GM12878 (cell line): ENCODE measurements around the gene CD82. TPM values are rescaled to one million over a fixed set of nuclear protein-coding genes. Genes with fewer than 3 reads are reported as not detected.

ENCODE experiments used
- ATAC-seq: fragments of 200-7000 bp; cut with Tn5 transposase; 3 replicates; pipeline ENCODE4 v1.9.1; 2020; ENCODE audit warnings: mild to moderate bottlenecking, moderate library complexity
- BruUV-seq: library from RNA; stranded (reverse); fragments of 400-500 nt; replicated peaks from 2 replicates; lab custom pipeline; 2021; lab: Mats Ljungman, UMichigan
- CTCF ChIA-PET: fragments of 300-600 bp; sonication (Branson Sonifier 250); formaldehyde crosslinking; extraction: SDS; loops from one replicate; lab custom pipeline; 2021; ENCODE audit warnings: inconsistent platforms; lab: Yijun Ruan, JAX
- POLR2A ChIA-PET: fragments of 350-600 bp; formaldehyde crosslinking; extraction: SDS; loops from one replicate; lab custom pipeline; 2021; ENCODE audit warnings: inconsistent platforms; lab: Charles Lee
- RAD21 ChIA-PET: fragments of 300-600 bp; sonication (Branson Sonifier 250); formaldehyde crosslinking; loops from one replicate; lab custom pipeline; 2023; ENCODE audit warnings: antibody characterized with exemption; ENCODE audit not compliant: unreplicated experiment; lab: Charles Lee
- SMC1A ChIA-PET: fragments of 300-600 bp; sonication (Branson Sonifier 250); formaldehyde crosslinking; loops from one replicate; lab custom pipeline; 2023; ENCODE audit not compliant: unreplicated experiment, uncharacterized antibody; lab: Charles Lee
- DNase-seq: peaks from one replicate; pipeline ENCODE4 v3.0.0-alpha.2; 2011; ENCODE audit warnings: low read depth, low spot score
- FAIRE-seq: peaks from 3 replicates; lab custom pipeline; 2011; peaks lifted over from hg19 to GRCh38; lab: Jason Lieb, UNC
- H2AFZ ChIP-seq: 2 replicates; pipeline ENCODE4 v1.6.0; 2011; ENCODE audit warnings: low read depth, low read length, control low read depth; ENCODE audit not compliant: control insufficient read depth
- H3K27ac ChIP-seq: 2 replicates; pipeline ENCODE4 v1.5.1; 2011; ENCODE audit warnings: control low read depth; ENCODE audit not compliant: control insufficient read depth, insufficient read depth
- H3K27me3 ChIP-seq, 2 experiments: replicated peaks in 1 of 2; 2 replicates each; pipeline versions ENCODE4 v1.6.0 to v1.6.1; 2011; ENCODE audit warnings: low read length in 1 of 2; ENCODE audit not compliant: control insufficient read depth in 2 of 2, insufficient read depth in 2 of 2
- H3K36me3 ChIP-seq, 2 experiments: 2 replicates each; pipeline ENCODE4 v1.5.1; 2011; ENCODE audit warnings: low read length in 1 of 2; ENCODE audit not compliant: control insufficient read depth in 2 of 2, insufficient read depth in 2 of 2
- H3K4me1 ChIP-seq: 2 replicates; pipeline ENCODE4 v1.6.1; 2011; ENCODE audit warnings: mild to moderate bottlenecking, low read length, moderate library complexity, mixed read lengths; ENCODE audit not compliant: control insufficient read depth, insufficient read depth
- H3K4me2 ChIP-seq: 2 replicates; pipeline ENCODE4 v1.6.0; 2011; ENCODE audit warnings: control low read depth; ENCODE audit not compliant: control insufficient read depth, insufficient read depth
- H3K4me3 ChIP-seq: fragments of 200-600 bp; sonication (generic); 2 replicates; pipeline ENCODE4 v1.5.1; 2016
- H3K79me2 ChIP-seq: 2 replicates; pipeline ENCODE4 v1.6.0; 2011; ENCODE audit warnings: low read length; ENCODE audit not compliant: control insufficient read depth, insufficient read depth
- H3K9ac ChIP-seq: 2 replicates; pipeline ENCODE4 v1.8.0; 2011; ENCODE audit warnings: low read length, control low read depth, mixed read lengths; ENCODE audit not compliant: control insufficient read depth, insufficient read depth
- H3K9me3 ChIP-seq: replicated peaks from 3 replicates; pipeline ENCODE4 v1.5.1; 2011; ENCODE audit warnings: mild to moderate bottlenecking, low read length; ENCODE audit not compliant: control insufficient read depth, insufficient read depth
- H4K20me1 ChIP-seq: 2 replicates; pipeline ENCODE4 v1.6.0; 2011; ENCODE audit not compliant: control insufficient read depth, insufficient read depth
- CHD1 ChIP-seq: IDR thresholded peaks from 2 replicates; pipeline ENCODE4 v1.6.1; 2012; ENCODE audit warnings: low read depth, low read length, improper control_type of control experiment
- EED ChIP-seq: sonication (generic); IDR thresholded peaks from 2 replicates; pipeline ENCODE4 v1.6.1; 2016; ENCODE audit warnings: antibody characterized with exemption, low read depth
- EP300 ChIP-seq, 2 experiments: fragments of 150-350 bp in 1 of 2; IDR thresholded peaks; 2 replicates each; pipeline ENCODE4 v1.6.1; 2011 to 2012; ENCODE audit warnings: low read depth in 2 of 2, low read length in 2 of 2, borderline replicate concordance in 1 of 2, improper control_type of control experiment in 1 of 2, inconsistent platforms in 1 of 2; ENCODE audit not compliant: control insufficient read depth in 1 of 2
- ESRRA ChIP-seq: IDR thresholded peaks from 2 replicates; pipeline ENCODE4 v1.6.1; 2012; ENCODE audit warnings: mild to moderate bottlenecking, low read length, improper control_type of control experiment
- IKZF2 ChIP-seq, 2 experiments: fragments of 450-650 bp; IDR thresholded peaks; 2 replicates each; pipeline ENCODE4 v1.6.1; 2017; ENCODE audit warnings: mild to moderate bottlenecking in 2 of 2, moderate library complexity in 2 of 2
- MEF2B ChIP-seq: fragments of 450-650 bp; IDR thresholded peaks from 2 replicates; pipeline ENCODE4 v1.6.1; 2018; ENCODE audit warnings: mild to moderate bottlenecking, moderate library complexity; ENCODE audit not compliant: partially characterized antibody, poor library complexity, severe bottlenecking
- RCOR1 ChIP-seq: conservative IDR thresholded peaks from 2 replicates; pipeline ENCODE4 v1.6.1; 2012; ENCODE audit warnings: low read depth, low read length, improper control_type of control experiment
- RUNX3 ChIP-seq: IDR thresholded peaks from 2 replicates; pipeline ENCODE4 v1.6.1; 2012; ENCODE audit warnings: low read length, inconsistent platforms
- ZNF384 ChIP-seq: IDR thresholded peaks from 2 replicates; pipeline ENCODE4 v1.6.1; 2012; ENCODE audit warnings: low read depth, mild to moderate bottlenecking, low read length, improper control_type of control experiment, borderline replicate concordance
- WGBS: methylation state at CpG from one replicate; pipeline ENCODE4 v1.1.6; 2016; ENCODE audit warnings: low lambda C conversion rate; ENCODE audit not compliant: insufficient replicate concordance, insufficient coverage; ENCODE audit errors: missing lambda C conversion rate; 5-methylcytosine and 5-hydroxymethylcytosine counted together
- in situ Hi-C: fragments of 300-500 bp; cut with MboI; formaldehyde crosslinking; loops from 9 replicates; pipeline ENCODE4 v1.14.3; 2018; ENCODE audit warnings: mixed read lengths
- intact Hi-C: fragments of 100-400 bp; cut with micrococcal nuclease; formaldehyde crosslinking; loops from one replicate; pipeline ENCODE4 v1.14.2; 2022; ENCODE audit not compliant: unreplicated experiment
- polyA plus RNA-seq, 11 experiments: library from polyadenylated mRNA; depleted of rRNA in 4 of 11; unstranded in 6 of 11; stranded (reverse) in 5 of 11; fragments of >200 nt; fragmentation: Nextera tagmentation in 4 of 11; fragmentation: Illumina TruSeq in 1 of 11; extraction: Ambion mirVana in 4 of 11; extraction: Trizol in 1 of 11; gene quantifications; 1 replicate in 1 of 11; 2 replicates in 10 of 11; pipeline versions ENCODE4 v1.2.1 to v1.2.3, GENCODE V29; 2011 to 2016; ENCODE audit warnings: inconsistent platforms in 2 of 11, missing spikeins in 2 of 11, low read depth in 1 of 11
- total RNA-seq, 4 experiments: library from RNA; depleted of rRNA in 3 of 4; stranded (reverse); fragments of >200 nt in 3 of 4; fragmentation: Illumina TruSeq in 1 of 4; extraction: Trizol in 1 of 4; gene quantifications; 2 replicates each; pipeline versions ENCODE4 v1.2.1 to v1.2.3, GENCODE V29; 2013 to 2021
- TF ChIP-seq, protein P1 (sequence below): IDR thresholded peaks from 2 replicates; pipeline ENCODE4 v1.6.1; 2011; ENCODE audit warnings: low read depth, mild to moderate bottlenecking, low read length, moderate library complexity, borderline replicate concordance; ENCODE audit errors: extremely low read depth
- TF ChIP-seq, protein P2 (sequence below), 3 experiments: IDR thresholded peaks in 2 of 3; conservative IDR thresholded peaks in 1 of 3; 2 replicates each; pipeline ENCODE4 v1.5.1; 2011; ENCODE audit warnings: low read depth in 3 of 3, low read length in 3 of 3, mild to moderate bottlenecking in 3 of 3, control low read depth in 2 of 3, moderate library complexity in 2 of 3, inconsistent platforms in 1 of 3, mixed read lengths in 1 of 3; ENCODE audit not compliant: control insufficient read depth in 2 of 3, insufficient read depth in 1 of 3; ENCODE audit errors: extremely low read depth in 1 of 3
- TF ChIP-seq, protein P3 (sequence below): IDR thresholded peaks from 2 replicates; pipeline ENCODE4 v1.6.1; 2012; ENCODE audit warnings: improper control_type of control experiment, low read depth, low read length; ENCODE audit not compliant: insufficient replicate concordance

CD82 gene
- total and polyA plus RNA-seq, 10 of the 15 experiments (the other 5 are each of a cell fraction or from before 2014, with no cell fraction given), result 5.2 to 180 (median 84.7) TPM

DNA sequence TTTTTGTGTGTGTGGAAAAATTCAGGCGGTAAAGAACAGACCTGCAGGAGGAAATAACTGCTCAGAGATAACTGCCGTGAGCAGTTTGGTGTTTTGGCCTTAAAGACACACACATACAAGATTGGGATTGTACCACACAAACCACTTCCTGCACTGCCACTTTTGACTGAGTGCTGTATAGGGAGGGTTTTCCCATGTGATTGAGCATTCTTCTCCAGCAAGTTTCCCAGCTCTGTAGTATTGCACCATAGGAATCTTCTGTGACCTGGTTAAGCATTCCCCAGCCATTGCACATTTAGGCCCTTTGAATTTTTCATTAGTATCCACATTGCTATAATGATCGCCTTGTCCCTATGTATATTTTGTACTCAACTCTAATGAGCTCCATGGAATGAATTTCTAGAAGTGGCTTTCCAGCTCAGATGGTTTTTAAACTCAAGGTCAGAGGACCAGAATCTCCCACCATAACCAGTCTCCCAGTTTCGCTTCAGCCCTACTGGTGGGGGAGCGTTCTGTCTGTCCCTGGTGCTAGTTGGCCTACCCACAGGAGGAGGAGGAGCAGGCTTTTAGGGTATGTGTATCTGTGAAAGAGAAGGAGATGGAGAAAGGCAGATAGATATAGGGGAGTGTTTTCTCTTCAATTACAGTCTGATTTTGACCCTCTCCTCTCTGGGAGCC lies 9.3 kb downstream of the CD82 start (continued):
- TF ChIP-seq, protein P1, sequence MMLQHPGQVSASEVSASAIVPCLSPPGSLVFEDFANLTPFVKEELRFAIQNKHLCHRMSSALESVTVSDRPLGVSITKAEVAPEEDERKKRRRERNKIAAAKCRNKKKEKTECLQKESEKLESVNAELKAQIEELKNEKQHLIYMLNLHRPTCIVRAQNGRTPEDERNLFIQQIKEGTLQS, result no peak
- TF ChIP-seq ZNF384, result no peak

DNA sequence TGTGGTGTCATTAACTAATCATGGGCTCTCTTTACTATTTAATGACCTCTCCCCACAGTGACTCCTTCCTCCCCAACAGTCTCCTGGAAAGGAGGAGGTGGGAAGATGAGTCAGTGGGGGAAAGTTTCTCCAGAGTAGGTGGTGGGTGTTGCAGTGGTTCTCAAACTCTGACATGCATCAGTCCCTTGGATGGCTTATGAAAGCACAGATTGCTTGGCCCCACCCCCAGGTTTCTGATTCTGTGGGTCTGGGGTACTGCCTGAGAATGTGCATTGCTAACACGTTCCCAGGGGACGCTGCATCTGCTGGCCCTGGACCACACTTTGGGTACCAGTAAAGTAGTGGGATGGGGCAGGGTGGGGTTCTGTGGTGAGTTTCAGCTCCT lies 9.8 kb downstream of the CD82 start:
- Histone ChIP-seq H3K27ac (peak overlapping the region; percentile 88), H3K4me1 (peaks cover 59% of the 10 kb centered on the region), H3K27me3 (no peaks in the 10 kb centered on the region), H3K9ac (peak overlapping the region; percentile 62; the same call in 1 of the 2 replicates), H4K20me1 (no peaks in the 10 kb centered on the region), H3K79me2 (peaks cover 99% of the 10 kb centered on the region), H2AFZ (no peak overlapping the region), H3K36me3 (peaks cover 2 to 22% of the 10 kb centered on the region in 2 experiments), H3K9me3 (no peaks in the 10 kb centered on the region), H3K4me3 (peak overlapping the region; percentile 38; the same call in 1 of the 2 replicates), H3K4me2 (peak overlapping the region; percentile 93)
- ChIA-PET RAD21 (interaction anchor here (1.2 to 7.3 kb wide), 10 partner anchors 16 to 54 kb away, joined by 4 to 84 read pairs (median 10); no protein-coding TSS in a partner anchor), SMC1A (interaction anchor here (1.8 to 8.2 kb wide), 6 partner anchors 18 to 36 kb away, joined by 6 to 114 read pairs (median 21); no protein-coding TSS in a partner anchor), CTCF (interaction anchor here (1.5 to 11.7 kb wide), 4 partner anchors 9 to 42 kb away, joined by 4 to 109 read pairs (median 16); no protein-coding TSS in a partner anchor), POLR2A (interaction anchor here (1.3 to 23.1 kb wide), 5 partner anchors 10 to 42 kb away, joined by 5 to 434 read pairs (median 14); partner anchors contain the start of gene CD82)
- DNase-seq (no peak), ATAC-seq (peak; percentile 8), FAIRE-seq (no peak)
- BruUV-seq, result no TSS peak
- in situ Hi-C loops, result loop anchor here (25.0 kb wide), 1 partner anchor 1213 kb away; the partner anchor contains the start of gene TTC17
- intact Hi-C loops, result no loop called here
- 0% methylated on average over 2 of the region's 2 CpGs for WGBS
- TF ChIP-seq CHD1 (no peak), RCOR1 (no peak), ZNF384 (no peak), MEF2B (peak; percentile 79), ESRRA (no peak), EP300 (IDR thresholded peaks at IDR 0.05; ENCODE audit: borderline replicate concordance in 1 of 2, control insufficient read depth in 1 of 2, low read depth in 2 of 2, low read length in 2 of 2) (0 out of 4 replicates have a peak, but pooled peaks of 1 of the 2 experiments have one; percentile 10), EED (no peak), IKZF2 (IDR thresholded peaks at IDR 0.05) (0 out of 4 replicates have a peak, but pooled peaks of 1 of the 2 experiments have one; percentile 3), RUNX3 (peak; percentile 13; the same call in 1 of the 2 replicates)
- TF ChIP-seq, protein P2, sequence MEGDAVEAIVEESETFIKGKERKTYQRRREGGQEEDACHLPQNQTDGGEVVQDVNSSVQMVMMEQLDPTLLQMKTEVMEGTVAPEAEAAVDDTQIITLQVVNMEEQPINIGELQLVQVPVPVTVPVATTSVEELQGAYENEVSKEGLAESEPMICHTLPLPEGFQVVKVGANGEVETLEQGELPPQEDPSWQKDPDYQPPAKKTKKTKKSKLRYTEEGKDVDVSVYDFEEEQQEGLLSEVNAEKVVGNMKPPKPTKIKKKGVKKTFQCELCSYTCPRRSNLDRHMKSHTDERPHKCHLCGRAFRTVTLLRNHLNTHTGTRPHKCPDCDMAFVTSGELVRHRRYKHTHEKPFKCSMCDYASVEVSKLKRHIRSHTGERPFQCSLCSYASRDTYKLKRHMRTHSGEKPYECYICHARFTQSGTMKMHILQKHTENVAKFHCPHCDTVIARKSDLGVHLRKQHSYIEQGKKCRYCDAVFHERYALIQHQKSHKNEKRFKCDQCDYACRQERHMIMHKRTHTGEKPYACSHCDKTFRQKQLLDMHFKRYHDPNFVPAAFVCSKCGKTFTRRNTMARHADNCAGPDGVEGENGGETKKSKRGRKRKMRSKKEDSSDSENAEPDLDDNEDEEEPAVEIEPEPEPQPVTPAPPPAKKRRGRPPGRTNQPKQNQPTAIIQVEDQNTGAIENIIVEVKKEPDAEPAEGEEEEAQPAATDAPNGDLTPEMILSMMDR (IDR thresholded peaks at IDR 0.05 in 2 of 3, conservative IDR thresholded peaks at IDR 0.05 in 1 of 3; ENCODE audit: control insufficient read depth in 2 of 3, extremely low read depth in 1 of 3, insufficient read depth in 1 of 3, low read depth in 3 of 3, low read length in 3 of 3), result no peak
- TF ChIP-seq, protein P3, sequence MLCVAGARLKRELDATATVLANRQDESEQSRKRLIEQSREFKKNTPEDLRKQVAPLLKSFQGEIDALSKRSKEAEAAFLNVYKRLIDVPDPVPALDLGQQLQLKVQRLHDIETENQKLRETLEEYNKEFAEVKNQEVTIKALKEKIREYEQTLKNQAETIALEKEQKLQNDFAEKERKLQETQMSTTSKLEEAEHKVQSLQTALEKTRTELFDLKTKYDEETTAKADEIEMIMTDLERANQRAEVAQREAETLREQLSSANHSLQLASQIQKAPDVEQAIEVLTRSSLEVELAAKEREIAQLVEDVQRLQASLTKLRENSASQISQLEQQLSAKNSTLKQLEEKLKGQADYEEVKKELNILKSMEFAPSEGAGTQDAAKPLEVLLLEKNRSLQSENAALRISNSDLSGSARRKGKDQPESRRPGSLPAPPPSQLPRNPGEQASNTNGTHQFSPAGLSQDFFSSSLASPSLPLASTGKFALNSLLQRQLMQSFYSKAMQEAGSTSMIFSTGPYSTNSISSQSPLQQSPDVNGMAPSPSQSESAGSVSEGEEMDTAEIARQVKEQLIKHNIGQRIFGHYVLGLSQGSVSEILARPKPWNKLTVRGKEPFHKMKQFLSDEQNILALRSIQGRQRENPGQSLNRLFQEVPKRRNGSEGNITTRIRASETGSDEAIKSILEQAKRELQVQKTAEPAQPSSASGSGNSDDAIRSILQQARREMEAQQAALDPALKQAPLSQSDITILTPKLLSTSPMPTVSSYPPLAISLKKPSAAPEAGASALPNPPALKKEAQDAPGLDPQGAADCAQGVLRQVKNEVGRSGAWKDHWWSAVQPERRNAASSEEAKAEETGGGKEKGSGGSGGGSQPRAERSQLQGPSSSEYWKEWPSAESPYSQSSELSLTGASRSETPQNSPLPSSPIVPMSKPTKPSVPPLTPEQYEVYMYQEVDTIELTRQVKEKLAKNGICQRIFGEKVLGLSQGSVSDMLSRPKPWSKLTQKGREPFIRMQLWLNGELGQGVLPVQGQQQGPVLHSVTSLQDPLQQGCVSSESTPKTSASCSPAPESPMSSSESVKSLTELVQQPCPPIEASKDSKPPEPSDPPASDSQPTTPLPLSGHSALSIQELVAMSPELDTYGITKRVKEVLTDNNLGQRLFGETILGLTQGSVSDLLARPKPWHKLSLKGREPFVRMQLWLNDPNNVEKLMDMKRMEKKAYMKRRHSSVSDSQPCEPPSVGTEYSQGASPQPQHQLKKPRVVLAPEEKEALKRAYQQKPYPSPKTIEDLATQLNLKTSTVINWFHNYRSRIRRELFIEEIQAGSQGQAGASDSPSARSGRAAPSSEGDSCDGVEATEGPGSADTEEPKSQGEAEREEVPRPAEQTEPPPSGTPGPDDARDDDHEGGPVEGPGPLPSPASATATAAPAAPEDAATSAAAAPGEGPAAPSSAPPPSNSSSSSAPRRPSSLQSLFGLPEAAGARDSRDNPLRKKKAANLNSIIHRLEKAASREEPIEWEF, result peak; percentile 19
